Adrenal gland (tissue), 12 donors: Measurements from ENCODE around the gene HEATR5B. TPM values are rescaled to one million over a fixed set of nuclear protein-coding genes. Genes with fewer than 3 reads are reported as not detected.
A peak's percentile ranks its signal among the peaks of the same experiment; 100 is the strongest.

Source experiments
- DNase-seq, 7 donors: peaks; one replicate each; pipeline ENCODE4 v3.0.0-alpha.2; 2019 to 2020
- H3K27ac ChIP-seq, 5 donors: fragments of 200-600 bp; sonication (generic) in 4 of 5; 1 replicate in 3 of 5; 2 replicates in 2 of 5; pipeline versions ENCODE4 v1.5.1 to v1.8.0; 2016 to 2020; ENCODE audit warnings: mild to moderate bottlenecking in 1 of 5
- H3K27me3 ChIP-seq: fragments of 200-600 bp; 2 replicates; pipeline ENCODE4 v1.8.0; 2021
- H3K36me3 ChIP-seq, 2 donors: fragments of 200-600 bp; replicated peaks in 1 of 2; 1 replicate in 1 of 2; 2 replicates in 1 of 2; pipeline versions ENCODE4 v1.5.1 to v1.8.0; 2018 to 2022
- H3K4me1 ChIP-seq, 2 donors: fragments of 200-600 bp; replicated peaks in 1 of 2; 1 replicate in 1 of 2; 2 replicates in 1 of 2; pipeline versions ENCODE4 v1.5.1 to v1.8.0; 2018 to 2021
- H3K4me3 ChIP-seq, 4 donors: fragments of 200-600 bp; sonication (generic) in 3 of 4; one replicate each; pipeline ENCODE4 v1.5.1; 2016 to 2018
- H3K9me3 ChIP-seq, 3 donors: fragments of 200-600 bp; sonication (generic) in 1 of 3; replicated peaks in 1 of 3; 1 replicate in 2 of 3; 2 replicates in 1 of 3; pipeline versions ENCODE4 v1.5.1 to v1.8.0; 2016 to 2021
- POLR2A ChIP-seq, 2 donors: fragments of 450-650 bp; IDR thresholded peaks; one replicate each; pipeline ENCODE4 v1.6.1; 2017; ENCODE audit warnings: antibody characterized with exemption in 2 of 2, mild to moderate bottlenecking in 2 of 2, moderate library complexity in 1 of 2
- WGBS, 4 donors: extraction: QIAGEN DNeasy Blood & Tissue Kit in 2 of 4; methylation state at CpG; one replicate each; pipeline versions ENCODE4 v1.1.5 to v1.1.7; 2013 to 2017; 5-methylcytosine and 5-hydroxymethylcytosine counted together
- intact Hi-C, 2 donors: fragments of 100-400 bp; cut with DNase I; formaldehyde crosslinking; loops; one replicate each; pipeline versions ENCODE4 v1.14.1 to v1.15.0; 2022 to 2023
- polyA plus RNA-seq, 3 donors: library from polyadenylated mRNA; stranded (reverse); fragments of 200-250 nt in 2 of 3; fragments of 350-450 nt in 1 of 3; fragmentation: Illumina TruSeq in 1 of 3; extraction: RNeasy Lipid Tissue Mini Kit (QIAGEN cat#74804) in 1 of 3; gene quantifications; one replicate each; pipeline ENCODE4 v1.2.3, GENCODE V29; 2013 to 2014
- total RNA-seq, 9 donors: library from RNA; depleted of rRNA in 4 of 9; stranded (reverse); fragments of >200 nt in 4 of 9; fragments of 120-200 nt in 1 of 9; fragmentation: NEBNext Ultra II Directional in 1 of 9; extraction: Animal tissue kit (Norgen Biotek cat#: 25700) in 1 of 9; gene quantifications; one replicate each; pipeline versions ENCODE4 v1.1.0 to v1.2.4, GENCODE V29; 2013 to 2023
- TF ChIP-seq, protein P1 (sequence below), 6 experiments: fragments of 450-650 bp in 4 of 6; fragments of 200-600 bp in 2 of 6; sonication (generic) in 1 of 6; IDR thresholded peaks; 1 replicate in 5 of 6; 2 replicates in 1 of 6; pipeline versions ENCODE4 v1.5.1 to v1.8.0; 2016 to 2021; ENCODE audit warnings: antibody characterized with exemption in 6 of 6, mild to moderate bottlenecking in 2 of 6, moderate library complexity in 1 of 6
- donor health status: healthy with polysubstance abuse.
- donor health status: Bipolar disorder and iron deficiency.
- donor health status: DM: yes; HTN: yes; CAD: no.
- donor health status: DM: no; HTN: no; CAD: no.
- donor health status: DM: no; HTN: no; CAD: no.
- donor health status: DM: yes; HTN: yes; CAD: no.

The HEATR5B gene
- total and polyA plus RNA-seq, 12 donors, result 7.4 to 34.3 (median 20.4) TPM

DNA sequence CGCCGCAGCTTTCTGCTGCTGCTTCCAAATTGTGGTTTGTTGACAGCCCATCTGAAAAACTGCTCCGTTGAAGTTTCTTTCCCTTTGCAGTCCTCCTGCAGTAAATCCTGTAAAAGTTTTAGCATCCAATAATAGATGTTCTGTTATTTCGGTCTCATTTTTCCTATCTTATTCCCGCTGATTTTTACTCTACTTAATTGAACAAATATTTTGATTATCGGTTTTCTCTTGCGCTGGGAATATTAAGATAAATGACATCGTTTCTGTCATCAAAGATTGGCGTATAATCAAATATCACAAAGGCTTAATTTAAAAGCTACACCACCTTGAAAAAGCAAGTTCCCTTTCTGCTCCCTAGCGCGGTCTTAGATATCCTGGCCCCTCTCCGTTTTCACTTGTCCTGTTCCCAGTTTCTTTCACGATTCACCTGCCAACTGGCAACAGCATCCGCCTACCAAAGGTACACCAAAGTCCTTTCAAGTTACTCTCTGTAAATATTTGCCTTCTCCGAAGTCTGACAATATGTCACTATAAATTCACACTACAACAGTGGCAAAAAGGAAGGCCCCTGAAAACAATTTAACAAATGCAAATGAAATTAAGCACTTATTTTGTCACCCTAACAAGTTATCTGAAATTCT lies 116.8 kb downstream of the HEATR5B start:
- no peak for DNase-seq
- intact Hi-C loops, result no loop called here
- Histone ChIP-seq H3K4me3 (peak overlapping the region in 3 of 4 donors; percentile 42 to 99 (median 66)), H3K27me3 (no peaks in the 10 kb centered on the region), H3K27ac (peak overlapping the region in 4 of 5 donors; percentile 45 to 92 (median 82)), H3K4me1 (peaks cover 0 to 18% of the 10 kb centered on the region in 2 donors), H3K36me3 (no peaks in the 10 kb centered on the region), H3K9me3 (no peaks in the 10 kb centered on the region)
- 16 to 20% (median 18%) methylated on average over 15 of the region's 15 CpGs for WGBS, 4 donors
- no peak for TF ChIP-seq POLR2A (IDR thresholded peaks at IDR 0.05)
- TF ChIP-seq, protein P1, sequence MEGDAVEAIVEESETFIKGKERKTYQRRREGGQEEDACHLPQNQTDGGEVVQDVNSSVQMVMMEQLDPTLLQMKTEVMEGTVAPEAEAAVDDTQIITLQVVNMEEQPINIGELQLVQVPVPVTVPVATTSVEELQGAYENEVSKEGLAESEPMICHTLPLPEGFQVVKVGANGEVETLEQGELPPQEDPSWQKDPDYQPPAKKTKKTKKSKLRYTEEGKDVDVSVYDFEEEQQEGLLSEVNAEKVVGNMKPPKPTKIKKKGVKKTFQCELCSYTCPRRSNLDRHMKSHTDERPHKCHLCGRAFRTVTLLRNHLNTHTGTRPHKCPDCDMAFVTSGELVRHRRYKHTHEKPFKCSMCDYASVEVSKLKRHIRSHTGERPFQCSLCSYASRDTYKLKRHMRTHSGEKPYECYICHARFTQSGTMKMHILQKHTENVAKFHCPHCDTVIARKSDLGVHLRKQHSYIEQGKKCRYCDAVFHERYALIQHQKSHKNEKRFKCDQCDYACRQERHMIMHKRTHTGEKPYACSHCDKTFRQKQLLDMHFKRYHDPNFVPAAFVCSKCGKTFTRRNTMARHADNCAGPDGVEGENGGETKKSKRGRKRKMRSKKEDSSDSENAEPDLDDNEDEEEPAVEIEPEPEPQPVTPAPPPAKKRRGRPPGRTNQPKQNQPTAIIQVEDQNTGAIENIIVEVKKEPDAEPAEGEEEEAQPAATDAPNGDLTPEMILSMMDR (IDR thresholded peaks at IDR 0.05), result no peak

DNA sequence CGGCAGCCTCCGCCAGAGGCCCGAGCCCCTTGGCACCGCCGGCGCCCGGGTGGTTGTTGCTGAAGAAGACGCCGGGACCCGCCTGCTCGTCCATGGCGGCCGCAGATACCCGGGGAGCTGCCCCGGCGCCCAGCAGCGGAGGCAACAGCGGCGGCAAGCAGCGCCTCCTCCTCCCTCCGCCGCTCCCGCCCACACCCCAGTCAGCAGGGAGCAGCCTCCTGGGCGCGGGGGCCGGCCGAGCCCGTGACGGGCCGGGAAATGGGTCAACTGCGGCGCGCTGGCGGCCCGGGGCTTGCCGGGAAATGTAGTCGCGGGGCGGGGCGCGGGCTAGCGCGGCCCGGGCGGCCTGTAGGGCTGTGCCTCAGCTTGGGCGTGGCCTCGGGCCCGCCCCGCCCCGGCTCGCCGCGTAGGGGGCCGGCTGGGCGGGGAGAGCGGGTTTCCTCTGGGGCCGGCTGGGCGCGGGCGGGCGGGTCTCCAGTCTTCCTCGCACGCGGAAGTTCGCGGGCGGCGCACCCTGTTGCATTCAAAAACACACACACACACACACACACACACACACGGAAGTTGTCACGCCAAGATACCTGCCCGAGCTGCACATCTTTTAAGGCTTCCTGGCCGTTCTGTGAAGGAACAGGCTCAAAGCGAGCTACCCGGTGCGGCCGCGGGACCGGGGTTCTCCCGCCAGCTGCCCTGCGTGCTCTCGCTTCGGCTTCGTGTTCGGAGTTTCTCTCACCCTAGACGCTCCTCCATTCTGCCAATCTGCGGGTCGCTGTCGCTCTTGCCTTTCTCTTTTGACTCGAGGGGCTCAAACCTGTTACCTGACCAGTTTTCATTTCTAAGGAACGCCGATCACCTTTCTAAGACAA lies 117.6 kb downstream of the HEATR5B start, which contains the start of gene STRN:
Gene STRN, minus strand, starts transcription at position 167 of the 866 bp plus-strand sequence. Its CDS starts 73 bp downstream, at position 94.
- DNase-seq, result peak; percentile 96 to 98 (median 97)
- Histone ChIP-seq H3K36me3 (no peaks in the 10 kb centered on the region), H3K27ac (peak within 1 kb of the TSS in 4 of 5 donors; percentile 76 to 92 (median 86)), H3K9me3 (no peaks in the 10 kb centered on the region), H3K4me1 (peaks cover 0 to 18% of the 10 kb centered on the region in 2 donors), H3K27me3 (no peaks in the 10 kb centered on the region), H3K4me3 (peak within 1 kb of the TSS; percentile 43 to 99 (median 78))
- peak; percentile 70 to 89 for TF ChIP-seq POLR2A (IDR thresholded peaks at IDR 0.05)
- TF ChIP-seq, protein P1 (IDR thresholded peaks at IDR 0.05), result no peak
- intact Hi-C loops, result no loop called here
- WGBS, 4 donors, result 0 to 1% (median 0%) methylated on average over 19 to 91 of the region's 91 CpGs

DNA sequence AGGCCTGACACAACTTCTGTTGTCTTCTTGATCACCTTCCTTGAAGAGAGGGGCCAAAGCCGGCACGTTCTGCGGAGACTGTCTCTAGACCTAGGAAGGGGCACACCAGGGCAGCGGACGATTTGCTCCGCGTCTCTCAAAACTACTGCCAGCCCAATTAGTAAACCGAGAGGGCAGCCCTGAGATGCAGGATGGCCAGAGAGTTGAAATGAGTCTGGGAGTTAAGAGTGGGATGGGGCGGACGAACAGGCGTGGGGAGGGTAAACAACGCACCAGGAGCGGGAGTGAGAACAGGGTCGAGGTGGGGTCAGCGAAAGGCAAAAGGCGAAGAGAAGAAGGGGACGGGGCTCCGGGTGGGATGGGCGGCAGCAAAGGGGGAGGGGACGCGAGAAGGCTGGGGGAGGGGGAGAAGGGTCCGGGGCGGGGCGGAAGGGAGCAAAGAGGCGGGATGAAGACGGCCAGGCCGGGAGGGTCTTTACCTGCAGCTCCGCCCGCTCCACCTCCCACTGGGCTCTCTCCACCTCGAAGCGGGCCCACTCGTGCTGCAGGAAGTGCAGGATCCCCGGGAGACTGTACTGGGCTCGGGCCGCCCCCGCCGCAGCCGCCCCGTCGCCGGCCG lies 118.3 kb downstream of the HEATR5B start:
- H3K4me3 ChIP-seq, result peak overlapping the region; percentile 43 to 99 (median 74)
- H3K9me3 ChIP-seq, result no peaks in the 10 kb centered on the region
- WGBS, 4 donors, result 0 to 2% (median 1%) methylated on average over 31 to 41 of the region's 42 CpGs
- no peaks in the 10 kb centered on the region for H3K27me3 ChIP-seq
- peaks cover 0 to 18% of the 10 kb centered on the region in 2 donors for H3K4me1 ChIP-seq
- peak overlapping the region in 4 of 5 donors; percentile 76 to 92 (median 86) for H3K27ac ChIP-seq
- H3K36me3 ChIP-seq, result no peaks in the 10 kb centered on the region
- peak in 4 of 7 donors; percentile 14 to 60 (median 39) for DNase-seq
- intact Hi-C loops, result no loop called here
- TF ChIP-seq, protein P1 (IDR thresholded peaks at IDR 0.05), result no peak

DNA sequence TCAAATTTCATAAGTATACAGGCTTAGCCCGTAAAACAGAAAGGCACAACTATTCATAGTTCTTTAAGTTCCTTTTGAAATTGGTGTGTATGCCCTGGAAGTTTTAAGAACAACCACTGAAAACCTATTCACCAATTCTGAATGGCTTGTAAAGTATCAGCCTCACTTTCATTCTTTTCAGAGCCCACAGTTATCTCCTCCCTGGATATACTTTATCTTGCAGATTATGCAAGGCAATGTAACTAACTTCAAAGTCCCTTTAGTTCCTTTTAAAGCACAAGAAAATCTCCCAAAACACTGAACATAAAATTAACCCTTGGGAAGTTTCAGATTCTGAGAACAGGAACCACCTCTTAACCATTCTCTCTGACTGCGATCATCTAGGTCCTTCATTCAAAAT lies 119.0 kb downstream of the HEATR5B start:
- intact Hi-C loops, result no loop called here
- no peaks in the 10 kb centered on the region for H3K36me3 ChIP-seq
- no peaks in the 10 kb centered on the region for H3K9me3 ChIP-seq
- DNase-seq, result no peak
- peaks cover 0 to 21% of the 10 kb centered on the region in 2 donors for H3K4me1 ChIP-seq
- no peaks in the 10 kb centered on the region for H3K27me3 ChIP-seq
- TF ChIP-seq POLR2A (IDR thresholded peaks at IDR 0.05), result no peak
- TF ChIP-seq, protein P1 (IDR thresholded peaks at IDR 0.05), result no peak
- 19 to 29% (median 27%) methylated on average over 2 of the region's 2 CpGs for WGBS, 4 donors
- peak overlapping the region in 2 of 4 donors; percentile 91 to 99 for H3K4me3 ChIP-seq
- peak overlapping the region in 1 of 5 donors; percentile 87 for H3K27ac ChIP-seq
